GM12878 (cell line): ENCODE measurements around the gene NKX2-2. TPM values are rescaled to one million over a fixed set of nuclear protein-coding genes. Genes with fewer than 3 reads are reported as not detected.
A peak's percentile ranks its signal among the peaks of the same experiment; 100 is the strongest.

ENCODE experiments used
- BACH1 ChIP-seq: fragments of 450-650 bp; IDR thresholded peaks from 2 replicates; pipeline ENCODE4 v1.6.1; 2017; ENCODE audit warnings: mild to moderate bottlenecking, borderline replicate concordance
- BCLAF1 ChIP-seq: fragments of 450-650 bp; IDR thresholded peaks from 2 replicates; pipeline ENCODE4 v1.6.1; 2017; ENCODE audit warnings: antibody characterized with exemption, mild to moderate bottlenecking, moderate library complexity
- CBFB ChIP-seq: IDR thresholded peaks from 2 replicates; pipeline ENCODE4 v1.6.1; 2016; ENCODE audit warnings: antibody characterized with exemption, low read depth
- EED ChIP-seq: sonication (generic); IDR thresholded peaks from 2 replicates; pipeline ENCODE4 v1.6.1; 2016; ENCODE audit warnings: antibody characterized with exemption, low read depth
- ELK1 ChIP-seq: IDR thresholded peaks from 2 replicates; pipeline ENCODE4 v1.6.1; 2012; ENCODE audit warnings: low read depth, low read length, improper control_type of control experiment
- EZH2 ChIP-seq: IDR thresholded peaks from 2 replicates; pipeline ENCODE4 v1.6.1; 2012; ENCODE audit warnings: low read depth, mild to moderate bottlenecking, control low read depth, inconsistent platforms, low read length, borderline replicate concordance; ENCODE audit not compliant: control insufficient read depth
- FOXM1 ChIP-seq: IDR thresholded peaks from 2 replicates; pipeline ENCODE4 v1.6.1; 2012; ENCODE audit warnings: low read depth, mild to moderate bottlenecking, inconsistent platforms, low read length, moderate library complexity
- JUNB ChIP-seq: IDR thresholded peaks from 2 replicates; pipeline ENCODE4 v1.6.1; 2016; ENCODE audit warnings: antibody characterized with exemption, mild to moderate bottlenecking
- MYC ChIP-seq: IDR thresholded peaks from 2 replicates; pipeline ENCODE4 v1.6.1; 2011; ENCODE audit warnings: mild to moderate bottlenecking, low read length, moderate library complexity, inconsistent platforms; ENCODE audit not compliant: insufficient read depth, insufficient replicate concordance, insufficient read length, severe bottlenecking
- NRF1 ChIP-seq: conservative IDR thresholded peaks from 2 replicates; pipeline ENCODE4 v1.6.1; 2011; ENCODE audit warnings: mild to moderate bottlenecking, low read depth, low read length, improper control_type of control experiment
- RUNX3 ChIP-seq: IDR thresholded peaks from 2 replicates; pipeline ENCODE4 v1.6.1; 2012; ENCODE audit warnings: low read length, inconsistent platforms
- SMC3 ChIP-seq: IDR thresholded peaks from 2 replicates; pipeline ENCODE4 v1.6.1; 2011; ENCODE audit warnings: low read length, improper control_type of control experiment, borderline replicate concordance
- SUPT20H ChIP-seq: IDR thresholded peaks from 2 replicates; pipeline ENCODE4 v1.6.1; 2011; ENCODE audit warnings: low read depth, mild to moderate bottlenecking, low read length, moderate library complexity, borderline replicate concordance; ENCODE audit not compliant: control insufficient read depth
- TARDBP ChIP-seq: IDR thresholded peaks from 2 replicates; pipeline ENCODE4 v1.6.1; 2016; ENCODE audit warnings: borderline replicate concordance
- polyA plus RNA-seq, 11 experiments: library from polyadenylated mRNA; depleted of rRNA in 4 of 11; unstranded in 6 of 11; stranded (reverse) in 5 of 11; fragments of >200 nt; fragmentation: Nextera tagmentation in 4 of 11; fragmentation: Illumina TruSeq in 1 of 11; extraction: Ambion mirVana in 4 of 11; extraction: Trizol in 1 of 11; gene quantifications; 1 replicate in 1 of 11; 2 replicates in 10 of 11; pipeline versions ENCODE4 v1.2.1 to v1.2.3, GENCODE V29; 2011 to 2016; ENCODE audit warnings: inconsistent platforms in 2 of 11, missing spikeins in 2 of 11, low read depth in 1 of 11
- total RNA-seq, 4 experiments: library from RNA; depleted of rRNA in 3 of 4; stranded (reverse); fragments of >200 nt in 3 of 4; fragmentation: Illumina TruSeq in 1 of 4; extraction: Trizol in 1 of 4; gene quantifications; 2 replicates each; pipeline versions ENCODE4 v1.2.1 to v1.2.3, GENCODE V29; 2013 to 2021
- TF ChIP-seq, protein P1 (sequence below): IDR thresholded peaks from 2 replicates; pipeline ENCODE4 v1.6.1; 2012; ENCODE audit warnings: improper control_type of control experiment, low read depth, low read length; ENCODE audit not compliant: insufficient replicate concordance
- TF ChIP-seq, protein P2 (sequence below): IDR thresholded peaks from 2 replicates; pipeline ENCODE4 v1.6.1; 2011; ENCODE audit warnings: low read depth, low read length, improper control_type of control experiment, borderline replicate concordance
- TF ChIP-seq, protein P3 (sequence below): fragments of 450-650 bp; IDR thresholded peaks from 2 replicates; pipeline ENCODE4 v1.6.1; 2016; ENCODE audit warnings: mild to moderate bottlenecking
- TF ChIP-seq, protein P4 (sequence below): fragments of 450-650 bp; IDR thresholded peaks from 2 replicates; pipeline ENCODE4 v1.6.1; 2017; ENCODE audit warnings: borderline replicate concordance

Gene NKX2-2
- total and polyA plus RNA-seq, 10 of the 15 experiments (the other 5 are each of a cell fraction or from before 2014, with no cell fraction given), result not detected

GRCh38 chr20:21503345-21503744, 10.5 kb downstream of the NKX2-2 start (continued):
- TF ChIP-seq SUPT20H (no peak), BCLAF1 (no peak), TARDBP (no peak), EZH2 (no peak), MYC (no peak), SMC3 (no peak; the same call in 1 of the 2 replicates), BACH1 (no peak), RUNX3 (peak; percentile 90), JUNB (no peak), NRF1 (no peak), ELK1 (no peak), CBFB (no peak), EED (no peak), FOXM1 (no peak)
- TF ChIP-seq, protein P1, sequence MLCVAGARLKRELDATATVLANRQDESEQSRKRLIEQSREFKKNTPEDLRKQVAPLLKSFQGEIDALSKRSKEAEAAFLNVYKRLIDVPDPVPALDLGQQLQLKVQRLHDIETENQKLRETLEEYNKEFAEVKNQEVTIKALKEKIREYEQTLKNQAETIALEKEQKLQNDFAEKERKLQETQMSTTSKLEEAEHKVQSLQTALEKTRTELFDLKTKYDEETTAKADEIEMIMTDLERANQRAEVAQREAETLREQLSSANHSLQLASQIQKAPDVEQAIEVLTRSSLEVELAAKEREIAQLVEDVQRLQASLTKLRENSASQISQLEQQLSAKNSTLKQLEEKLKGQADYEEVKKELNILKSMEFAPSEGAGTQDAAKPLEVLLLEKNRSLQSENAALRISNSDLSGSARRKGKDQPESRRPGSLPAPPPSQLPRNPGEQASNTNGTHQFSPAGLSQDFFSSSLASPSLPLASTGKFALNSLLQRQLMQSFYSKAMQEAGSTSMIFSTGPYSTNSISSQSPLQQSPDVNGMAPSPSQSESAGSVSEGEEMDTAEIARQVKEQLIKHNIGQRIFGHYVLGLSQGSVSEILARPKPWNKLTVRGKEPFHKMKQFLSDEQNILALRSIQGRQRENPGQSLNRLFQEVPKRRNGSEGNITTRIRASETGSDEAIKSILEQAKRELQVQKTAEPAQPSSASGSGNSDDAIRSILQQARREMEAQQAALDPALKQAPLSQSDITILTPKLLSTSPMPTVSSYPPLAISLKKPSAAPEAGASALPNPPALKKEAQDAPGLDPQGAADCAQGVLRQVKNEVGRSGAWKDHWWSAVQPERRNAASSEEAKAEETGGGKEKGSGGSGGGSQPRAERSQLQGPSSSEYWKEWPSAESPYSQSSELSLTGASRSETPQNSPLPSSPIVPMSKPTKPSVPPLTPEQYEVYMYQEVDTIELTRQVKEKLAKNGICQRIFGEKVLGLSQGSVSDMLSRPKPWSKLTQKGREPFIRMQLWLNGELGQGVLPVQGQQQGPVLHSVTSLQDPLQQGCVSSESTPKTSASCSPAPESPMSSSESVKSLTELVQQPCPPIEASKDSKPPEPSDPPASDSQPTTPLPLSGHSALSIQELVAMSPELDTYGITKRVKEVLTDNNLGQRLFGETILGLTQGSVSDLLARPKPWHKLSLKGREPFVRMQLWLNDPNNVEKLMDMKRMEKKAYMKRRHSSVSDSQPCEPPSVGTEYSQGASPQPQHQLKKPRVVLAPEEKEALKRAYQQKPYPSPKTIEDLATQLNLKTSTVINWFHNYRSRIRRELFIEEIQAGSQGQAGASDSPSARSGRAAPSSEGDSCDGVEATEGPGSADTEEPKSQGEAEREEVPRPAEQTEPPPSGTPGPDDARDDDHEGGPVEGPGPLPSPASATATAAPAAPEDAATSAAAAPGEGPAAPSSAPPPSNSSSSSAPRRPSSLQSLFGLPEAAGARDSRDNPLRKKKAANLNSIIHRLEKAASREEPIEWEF, result no peak
- TF ChIP-seq, protein P2, sequence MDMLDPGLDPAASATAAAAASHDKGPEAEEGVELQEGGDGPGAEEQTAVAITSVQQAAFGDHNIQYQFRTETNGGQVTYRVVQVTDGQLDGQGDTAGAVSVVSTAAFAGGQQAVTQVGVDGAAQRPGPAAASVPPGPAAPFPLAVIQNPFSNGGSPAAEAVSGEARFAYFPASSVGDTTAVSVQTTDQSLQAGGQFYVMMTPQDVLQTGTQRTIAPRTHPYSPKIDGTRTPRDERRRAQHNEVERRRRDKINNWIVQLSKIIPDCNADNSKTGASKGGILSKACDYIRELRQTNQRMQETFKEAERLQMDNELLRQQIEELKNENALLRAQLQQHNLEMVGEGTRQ, result no peak
- TF ChIP-seq, protein P3, sequence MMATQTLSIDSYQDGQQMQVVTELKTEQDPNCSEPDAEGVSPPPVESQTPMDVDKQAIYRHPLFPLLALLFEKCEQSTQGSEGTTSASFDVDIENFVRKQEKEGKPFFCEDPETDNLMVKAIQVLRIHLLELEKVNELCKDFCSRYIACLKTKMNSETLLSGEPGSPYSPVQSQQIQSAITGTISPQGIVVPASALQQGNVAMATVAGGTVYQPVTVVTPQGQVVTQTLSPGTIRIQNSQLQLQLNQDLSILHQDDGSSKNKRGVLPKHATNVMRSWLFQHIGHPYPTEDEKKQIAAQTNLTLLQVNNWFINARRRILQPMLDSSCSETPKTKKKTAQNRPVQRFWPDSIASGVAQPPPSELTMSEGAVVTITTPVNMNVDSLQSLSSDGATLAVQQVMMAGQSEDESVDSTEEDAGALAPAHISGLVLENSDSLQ, result peak; percentile 83
- TF ChIP-seq, protein P4, sequence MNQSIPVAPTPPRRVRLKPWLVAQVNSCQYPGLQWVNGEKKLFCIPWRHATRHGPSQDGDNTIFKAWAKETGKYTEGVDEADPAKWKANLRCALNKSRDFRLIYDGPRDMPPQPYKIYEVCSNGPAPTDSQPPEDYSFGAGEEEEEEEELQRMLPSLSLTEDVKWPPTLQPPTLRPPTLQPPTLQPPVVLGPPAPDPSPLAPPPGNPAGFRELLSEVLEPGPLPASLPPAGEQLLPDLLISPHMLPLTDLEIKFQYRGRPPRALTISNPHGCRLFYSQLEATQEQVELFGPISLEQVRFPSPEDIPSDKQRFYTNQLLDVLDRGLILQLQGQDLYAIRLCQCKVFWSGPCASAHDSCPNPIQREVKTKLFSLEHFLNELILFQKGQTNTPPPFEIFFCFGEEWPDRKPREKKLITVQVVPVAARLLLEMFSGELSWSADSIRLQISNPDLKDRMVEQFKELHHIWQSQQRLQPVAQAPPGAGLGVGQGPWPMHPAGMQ, result no peak
